CD4-positive, alpha-beta T cell treated with Interleukin-15 for 1 hour (primary cell): ENCODE measurements around the gene PSME2.
"Not testable (repeated sequence)": the region's sequence is repeated elsewhere in the genome, so short reads cannot be mapped to it uniquely, and the experiment has no call there.

Experiments
- DNase-seq: peaks from one replicate; pipeline ENCODE4 v3.0.0-alpha.2; 2020

Gene PSME2

GRCh38 chr14:24110060-24110459 lies 36.4 kb downstream of the PSME2 start:
- DNase-seq: no peak

GRCh38 chr14:24108336-24108874 lies 38.0 kb downstream of the PSME2 start:
- no peak for DNase-seq

GRCh38 chr14:24106672-24107271 lies 39.6 kb downstream of the PSME2 start:
- no peak for DNase-seq

GRCh38 chr14:24105609-24106239 lies 40.7 kb downstream of the PSME2 start:
- not testable (repeated sequence) for DNase-seq

- DNase-seq: no peak
These were observed 43.0 kb downstream of the PSME2 start for GRCh38 chr14:24103451-24103850.

GRCh38 chr14:24102357-24103048 lies 43.9 kb downstream of the PSME2 start:
- DNase-seq: no peak

- no peak for DNase-seq
These were observed 45.4 kb downstream of the PSME2 start for GRCh38 chr14:24100982-24101494.

- DNase-seq: no peak
These were observed 46.0 kb downstream of the PSME2 start for GRCh38 chr14:24100197-24100981.

GRCh38 chr14:24098927-24099813 lies 47.2 kb downstream of the PSME2 start:
- DNase-seq: no peak

GRCh38 chr14:24098229-24098926 lies 48.0 kb downstream of the PSME2 start:
- DNase-seq: no peak

- DNase-seq: no peak
These were observed 49.7 kb downstream of the PSME2 start for GRCh38 chr14:24096545-24097181.

- peak; percentile 58 for DNase-seq
These were observed 50.9 kb downstream of the PSME2 start for GRCh38 chr14:24095271-24096068.

- DNase-seq: no peak
These were observed 51.6 kb downstream of the PSME2 start for GRCh38 chr14:24094841-24095270.

GRCh38 chr14:24093901-24094840 lies 52.2 kb downstream of the PSME2 start, which contains the start of gene PCK2:
Gene PCK2 (plus strand): TSS chr14:24094311. CDS start chr14:24094406, 95 bp downstream.
- peak; percentile 83 for DNase-seq
